HG03139 (cell line): ENCODE measurements around the gene SPESP1.
"Not testable (repeated sequence)": the region's sequence is repeated elsewhere in the genome, so short reads cannot be mapped to it uniquely, and the experiment has no call there.

ENCODE experiments used
- ATAC-seq: cut with Tn5 transposase; IDR thresholded peaks from one replicate; pipeline ENCODE4 v1.9.1; 2021; ENCODE audit not compliant: unreplicated experiment

The SPESP1 gene

DNA sequence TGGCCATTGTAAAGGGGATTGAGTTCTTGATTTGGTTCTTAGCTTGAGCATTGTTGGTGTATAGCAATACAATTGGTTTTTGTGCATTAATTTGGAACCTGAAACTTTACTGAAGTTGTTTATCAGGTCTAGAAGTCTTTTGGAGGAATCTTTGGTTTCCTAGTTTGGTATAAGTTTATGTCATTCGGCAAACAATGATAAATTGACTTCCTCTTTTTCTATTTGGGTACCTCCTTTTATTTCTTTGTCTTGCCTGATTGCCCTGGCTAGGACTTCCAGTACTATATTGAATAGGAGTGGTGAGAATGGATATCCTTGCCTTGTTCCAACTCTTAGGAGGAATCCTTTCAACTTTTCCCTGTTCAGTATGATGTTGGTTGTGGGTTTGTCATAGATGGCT lies 32.1 kb downstream of the SPESP1 start:
- ATAC-seq, result no peak

DNA sequence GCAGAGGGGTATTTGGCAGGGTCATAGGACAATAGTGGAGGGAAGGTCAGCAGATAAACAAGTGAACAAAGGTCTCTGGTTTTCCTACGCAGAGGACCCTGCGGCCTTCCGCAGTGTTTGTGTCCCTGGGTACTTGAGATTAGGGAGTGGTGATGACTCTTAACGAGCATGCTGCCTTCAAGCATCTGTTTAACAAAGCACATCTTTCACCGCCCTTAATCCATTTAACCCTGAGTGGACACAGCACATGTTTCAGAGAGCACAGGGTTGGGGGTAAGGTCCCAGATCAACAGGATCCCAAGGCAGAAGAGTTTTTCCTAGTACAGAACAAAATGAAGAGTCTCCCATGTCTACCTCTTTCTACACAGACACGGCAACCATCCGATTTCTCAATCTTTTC lies 33.4 kb downstream of the SPESP1 start:
- ATAC-seq, result not testable (repeated sequence)

DNA sequence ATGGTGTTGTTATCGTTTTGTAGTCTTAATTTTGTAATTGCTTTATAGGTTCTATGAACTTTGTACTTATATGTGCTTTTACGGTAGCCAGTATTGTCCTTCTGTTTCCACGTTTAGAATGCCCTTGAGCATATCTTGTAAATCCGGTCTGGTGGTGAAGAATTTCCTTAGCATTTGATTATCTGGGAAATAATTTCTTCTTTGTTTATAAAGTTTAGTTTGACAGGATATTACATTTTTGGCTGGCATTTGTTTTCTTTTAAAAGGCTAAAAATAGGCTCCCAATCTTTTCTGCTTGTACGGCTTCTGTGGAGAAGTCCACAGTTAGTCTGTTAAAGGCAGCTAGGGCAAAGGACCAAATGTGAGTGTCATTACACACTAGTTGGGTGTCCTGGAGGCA lies 36.7 kb downstream of the SPESP1 start:
- ATAC-seq, result no peak

- ATAC-seq, result no peak
These were observed 37.6 kb downstream of the SPESP1 start for GRCh38 chr15:68967948-68968347.

DNA sequence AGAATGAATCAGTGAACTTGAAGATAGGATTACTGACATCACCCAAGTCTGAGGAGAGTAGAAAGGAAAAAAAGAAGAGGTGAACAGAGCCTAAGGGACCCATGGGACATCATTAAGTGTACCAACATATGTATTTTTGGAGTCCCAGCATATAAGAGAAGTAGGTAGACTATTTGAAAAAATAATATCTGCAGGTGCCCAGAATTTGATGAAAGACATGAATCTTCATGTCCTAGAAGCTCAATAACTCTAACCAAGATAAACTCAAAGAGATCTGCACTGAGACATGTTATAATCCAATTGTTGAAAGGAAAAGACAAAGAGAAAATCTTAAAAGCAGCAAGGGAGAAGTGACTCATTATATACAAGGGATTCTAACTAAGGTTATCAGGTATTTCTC lies 39.0 kb downstream of the SPESP1 start:
- no peak for ATAC-seq

GRCh38 chr15:68972201-68973065 lies 42.1 kb downstream of the SPESP1 start:
- ATAC-seq, result no peak

GRCh38 chr15:68975651-68976160 lies 45.4 kb downstream of the SPESP1 start:
- not testable (repeated sequence) for ATAC-seq

- not testable (repeated sequence) for ATAC-seq
These were observed 47.1 kb downstream of the SPESP1 start for GRCh38 chr15:68977426-68977825.

- ATAC-seq, result no peak
These were observed 48.7 kb downstream of the SPESP1 start for GRCh38 chr15:68979006-68979405.

DNA sequence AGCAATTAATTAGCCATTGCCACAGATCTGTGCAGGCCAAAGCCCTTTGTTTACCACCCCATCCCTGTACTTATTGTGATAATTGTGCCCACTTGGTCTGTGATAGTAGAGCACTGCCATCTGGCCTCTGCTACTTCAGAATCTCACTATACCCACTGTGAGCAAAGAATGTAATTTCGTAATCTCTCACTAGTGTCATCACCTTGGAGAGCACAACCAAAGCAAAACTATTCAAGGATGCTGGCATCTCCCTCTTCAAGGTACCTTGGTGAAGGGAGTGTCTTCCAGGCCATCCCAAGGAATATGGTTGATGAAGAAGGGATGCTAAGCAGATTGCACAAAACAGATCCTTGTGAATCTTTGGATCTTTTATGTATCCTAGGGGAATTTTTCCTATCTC lies 49.5 kb downstream of the SPESP1 start:
- no peak for ATAC-seq

- no peak for ATAC-seq
These were observed 50.5 kb downstream of the SPESP1 start for GRCh38 chr15:68980786-68981185.

GRCh38 chr15:68981941-68982340 lies 51.6 kb downstream of the SPESP1 start:
- no peak for ATAC-seq

DNA sequence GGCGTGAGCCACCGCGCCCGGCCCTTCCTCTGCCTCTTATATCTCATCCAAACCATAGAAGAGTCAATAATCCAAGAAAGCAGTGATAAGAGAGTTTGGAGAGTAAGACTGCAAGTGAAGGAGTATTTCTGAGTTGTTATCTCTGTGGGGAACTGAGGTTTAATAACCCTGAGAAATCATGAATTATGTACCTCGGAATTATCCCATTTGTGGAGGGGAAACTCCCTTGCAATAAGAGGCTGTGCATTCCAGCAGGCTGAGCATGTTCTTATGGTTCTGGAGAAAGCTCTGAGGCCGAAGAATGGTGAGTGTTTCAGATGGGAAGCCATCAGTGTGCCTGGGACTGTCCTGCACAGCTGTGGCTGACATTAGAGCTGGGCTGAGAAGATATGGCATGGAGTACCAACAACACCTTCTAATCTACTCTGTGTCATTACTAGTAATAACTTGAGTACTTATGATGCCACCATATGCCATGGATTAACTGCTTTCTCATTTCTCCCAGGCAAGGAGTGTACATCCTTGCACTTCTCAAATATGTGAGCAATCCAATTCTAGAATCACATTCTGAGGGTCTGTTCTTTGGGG lies 52.7 kb downstream of the SPESP1 start:
- ATAC-seq, result no peak

- ATAC-seq, result no peak
These were observed 53.7 kb downstream of the SPESP1 start for GRCh38 chr15:68983961-68984481.

DNA sequence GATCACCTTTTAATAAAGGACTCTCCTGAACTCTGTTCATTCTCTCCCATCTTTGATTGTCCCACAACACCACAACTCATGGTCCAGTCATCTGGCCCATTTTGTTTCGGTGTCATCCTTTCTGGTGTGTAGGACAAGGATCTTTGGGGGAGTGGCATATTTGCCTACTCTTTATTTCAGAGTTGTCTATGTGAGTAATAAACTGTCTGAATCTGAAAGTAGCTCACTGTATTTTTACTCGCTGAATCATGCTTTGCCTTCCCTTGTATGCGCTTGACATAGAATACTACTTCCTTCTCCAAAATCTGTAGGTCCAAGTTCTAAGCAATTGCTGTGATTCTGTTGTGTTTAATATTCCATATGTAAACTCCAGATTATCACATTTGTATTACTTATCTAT lies 54.3 kb downstream of the SPESP1 start:
- ATAC-seq, result no peak

GRCh38 chr15:68985361-68985891 lies 55.1 kb downstream of the SPESP1 start:
- ATAC-seq, result no peak

DNA sequence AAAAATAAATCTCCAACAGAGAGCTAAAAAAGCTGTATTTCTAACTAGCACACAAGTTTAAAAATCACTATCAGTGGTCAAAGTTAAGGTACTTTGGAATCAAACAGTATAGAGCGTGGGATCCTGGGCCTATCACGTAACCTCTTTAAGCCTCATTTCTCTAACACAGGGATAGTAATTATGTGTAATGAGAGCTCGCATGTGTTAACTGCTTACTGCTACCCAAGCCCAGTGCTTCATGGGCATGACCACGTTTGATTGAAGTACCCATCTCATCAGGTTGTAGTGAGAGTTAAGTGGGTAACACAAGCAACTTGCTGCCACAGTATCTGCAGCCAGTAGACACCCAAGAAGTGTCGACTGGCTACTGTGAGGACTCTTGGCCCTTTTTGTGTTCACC lies 56.0 kb downstream of the SPESP1 start:
- ATAC-seq, result no peak

- ATAC-seq, result no peak
These were observed 56.8 kb downstream of the SPESP1 start for GRCh38 chr15:68987120-68987519.

- ATAC-seq, result no peak
These were observed 57.4 kb downstream of the SPESP1 start for GRCh38 chr15:68987676-68988075.

GRCh38 chr15:68989541-68990230 lies 59.4 kb downstream of the SPESP1 start:
- no peak for ATAC-seq
